Measurements from ENCODE around the gene FRMD8. TPM values are rescaled to one million over a fixed set of nuclear protein-coding genes. Genes with fewer than 3 reads are reported as not detected.

FRMD8 gene
- total and polyA plus RNA-seq, 2 of the 4 experiments (the other 2 are of a cell fraction): 11.3 to 19.8 TPM

DNA sequence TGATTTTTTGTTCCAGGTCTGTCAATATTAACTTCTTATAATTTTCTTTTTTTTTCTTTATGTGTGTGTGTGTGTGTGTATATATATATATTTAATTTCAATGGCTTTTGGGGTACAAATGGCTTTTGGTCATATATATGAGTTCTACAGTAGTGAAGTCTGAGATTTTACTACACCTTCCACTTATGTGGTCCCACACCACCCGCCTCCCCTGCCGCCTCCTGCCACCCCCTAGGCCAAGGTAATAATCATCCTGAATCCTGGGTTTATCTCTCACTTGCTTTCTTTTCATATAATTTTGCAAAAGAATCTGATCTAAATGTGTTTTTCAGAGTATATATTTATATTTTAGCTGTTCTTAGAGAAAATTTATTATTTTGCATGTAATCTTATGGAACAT is 47.2 kb downstream of the FRMD8 start:
- TF ChIP-seq NFE2L2 (IDR thresholded peaks at IDR 0.05; ENCODE audit: low read depth, low read length): no peak
- TF ChIP-seq, protein P1, sequence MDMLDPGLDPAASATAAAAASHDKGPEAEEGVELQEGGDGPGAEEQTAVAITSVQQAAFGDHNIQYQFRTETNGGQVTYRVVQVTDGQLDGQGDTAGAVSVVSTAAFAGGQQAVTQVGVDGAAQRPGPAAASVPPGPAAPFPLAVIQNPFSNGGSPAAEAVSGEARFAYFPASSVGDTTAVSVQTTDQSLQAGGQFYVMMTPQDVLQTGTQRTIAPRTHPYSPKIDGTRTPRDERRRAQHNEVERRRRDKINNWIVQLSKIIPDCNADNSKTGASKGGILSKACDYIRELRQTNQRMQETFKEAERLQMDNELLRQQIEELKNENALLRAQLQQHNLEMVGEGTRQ (IDR thresholded peaks at IDR 0.05; ENCODE audit: low read depth, low read length): no peak
- TF ChIP-seq RAD21 (IDR thresholded peaks at IDR 0.05; ENCODE audit: low read length): no peak
- no peak for TF ChIP-seq RCOR1 (IDR thresholded peaks at IDR 0.05; ENCODE audit: insufficient replicate concordance, low read length)
- no peak for TF ChIP-seq BHLHE40 (IDR thresholded peaks at IDR 0.05; ENCODE audit: low read depth, low read length)
- TF ChIP-seq FOS (IDR thresholded peaks at IDR 0.05; ENCODE audit: low read depth, low read length): no peak
- TF ChIP-seq POLR2A (IDR thresholded peaks at IDR 0.05; ENCODE audit: low read depth, low read length): no peak
- TF ChIP-seq CHD1 (IDR thresholded peaks at IDR 0.05; ENCODE audit: low read depth, low read length): no peak; the same call in 1 of the 2 replicates
- TF ChIP-seq, protein P2, sequence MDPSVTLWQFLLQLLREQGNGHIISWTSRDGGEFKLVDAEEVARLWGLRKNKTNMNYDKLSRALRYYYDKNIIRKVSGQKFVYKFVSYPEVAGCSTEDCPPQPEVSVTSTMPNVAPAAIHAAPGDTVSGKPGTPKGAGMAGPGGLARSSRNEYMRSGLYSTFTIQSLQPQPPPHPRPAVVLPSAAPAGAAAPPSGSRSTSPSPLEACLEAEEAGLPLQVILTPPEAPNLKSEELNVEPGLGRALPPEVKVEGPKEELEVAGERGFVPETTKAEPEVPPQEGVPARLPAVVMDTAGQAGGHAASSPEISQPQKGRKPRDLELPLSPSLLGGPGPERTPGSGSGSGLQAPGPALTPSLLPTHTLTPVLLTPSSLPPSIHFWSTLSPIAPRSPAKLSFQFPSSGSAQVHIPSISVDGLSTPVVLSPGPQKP (IDR thresholded peaks at IDR 0.05; ENCODE audit: borderline replicate concordance, low read depth, low read length): no peak
- TF ChIP-seq MAFK (IDR thresholded peaks at IDR 0.05; ENCODE audit: low read depth, low read length): no peak
- no peak for TF ChIP-seq RFX5 (IDR thresholded peaks at IDR 0.05; ENCODE audit: low read depth, low read length)
- no peak for TF ChIP-seq MAZ (IDR thresholded peaks at IDR 0.05; ENCODE audit: borderline replicate concordance, low read depth, low read length)
- TF ChIP-seq SMC3 (IDR thresholded peaks at IDR 0.05; ENCODE audit: low read depth, low read length): no peak
- TF ChIP-seq, protein P3, sequence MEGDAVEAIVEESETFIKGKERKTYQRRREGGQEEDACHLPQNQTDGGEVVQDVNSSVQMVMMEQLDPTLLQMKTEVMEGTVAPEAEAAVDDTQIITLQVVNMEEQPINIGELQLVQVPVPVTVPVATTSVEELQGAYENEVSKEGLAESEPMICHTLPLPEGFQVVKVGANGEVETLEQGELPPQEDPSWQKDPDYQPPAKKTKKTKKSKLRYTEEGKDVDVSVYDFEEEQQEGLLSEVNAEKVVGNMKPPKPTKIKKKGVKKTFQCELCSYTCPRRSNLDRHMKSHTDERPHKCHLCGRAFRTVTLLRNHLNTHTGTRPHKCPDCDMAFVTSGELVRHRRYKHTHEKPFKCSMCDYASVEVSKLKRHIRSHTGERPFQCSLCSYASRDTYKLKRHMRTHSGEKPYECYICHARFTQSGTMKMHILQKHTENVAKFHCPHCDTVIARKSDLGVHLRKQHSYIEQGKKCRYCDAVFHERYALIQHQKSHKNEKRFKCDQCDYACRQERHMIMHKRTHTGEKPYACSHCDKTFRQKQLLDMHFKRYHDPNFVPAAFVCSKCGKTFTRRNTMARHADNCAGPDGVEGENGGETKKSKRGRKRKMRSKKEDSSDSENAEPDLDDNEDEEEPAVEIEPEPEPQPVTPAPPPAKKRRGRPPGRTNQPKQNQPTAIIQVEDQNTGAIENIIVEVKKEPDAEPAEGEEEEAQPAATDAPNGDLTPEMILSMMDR (conservative IDR thresholded peaks at IDR 0.05; ENCODE audit: low read depth, low read length): no peak
- no peak for TF ChIP-seq MXI1 (IDR thresholded peaks at IDR 0.05; ENCODE audit: borderline replicate concordance, low read depth, low read length)
- no peak for TF ChIP-seq CEBPB (IDR thresholded peaks at IDR 0.05; ENCODE audit: low read depth, low read length)
- no peak overlapping the region for H3K4ac ChIP-seq (ENCODE audit: low read depth, low read length)
- no TSS peak for BruUV-seq (replicated peaks)
- H3K27me3 ChIP-seq (ENCODE audit: control insufficient read depth, insufficient read depth, low read length): no peaks in the 10 kb centered on the region
- peaks cover 96% of the 10 kb centered on the region for H4K20me1 ChIP-seq (ENCODE audit: insufficient read depth, low read length)
- dilution Hi-C loops (cut with HindIII; ENCODE audit: low sequenced_read_pairs, unreplicated experiment): no loop called here
- H3K9me3 ChIP-seq (ENCODE audit: control insufficient read depth, insufficient read depth, low read length): no peaks in the 10 kb centered on the region
- no peak overlapping the region for H2BK15ac ChIP-seq (ENCODE audit: low read depth, low read length)
- ATAC-seq (ENCODE audit: low read depth) (no peak), DNase-seq (peak; percentile 16)
- no peak overlapping the region for H4K91ac ChIP-seq (ENCODE audit: insufficient read depth, low read depth, low read length)
- no peak overlapping the region for H4K5ac ChIP-seq (ENCODE audit: low read depth, low read length)
- in situ Hi-C loops (cut with MboI; ENCODE audit: low sequenced_read_pairs): no loop called here
- no peak overlapping the region for H3K9ac ChIP-seq (ENCODE audit: low read depth, low read length)
- H3K56ac ChIP-seq (ENCODE audit: extremely low read depth, insufficient read depth, low read length): no peak overlapping the region
- no peak overlapping the region for H4K8ac ChIP-seq (ENCODE audit: low read depth in 2 of 2, low read length in 2 of 2)
- no peak overlapping the region for H2AK9ac ChIP-seq (replicated peaks; ENCODE audit: low read depth, low read length, poor library complexity)
- CTCF ChIA-PET: no interaction called here
- H2BK120ac ChIP-seq (ENCODE audit: low read depth, low read length): no peak overlapping the region
- H3K4me3 ChIP-seq (ENCODE audit: insufficient read depth, low read depth, low read length): no peak overlapping the region
- H3K36me3 ChIP-seq (ENCODE audit: control insufficient read depth, insufficient read depth, low read length): peaks cover 42% of the 10 kb centered on the region
- no peak overlapping the region for H2AK5ac ChIP-seq (ENCODE audit: low read depth, low read length)
- peaks cover 8 to 45% of the 10 kb centered on the region in 2 experiments; a peak in 3 of 4 replicates for H3K79me1 ChIP-seq (ENCODE audit: low read depth in 1 of 2, low read length in 2 of 2)
- no peaks in the 10 kb centered on the region; the same call in 1 of the 2 replicates for H3K9me1 ChIP-seq (ENCODE audit: insufficient read depth, low read length)
- WGBS, 2 experiments (ENCODE audit: extremely low coverage in 2 of 2, insufficient read length in 1 of 2): no CpG with 5 or more reads among the region's 2 CpGs
- no peak overlapping the region for H2BK20ac ChIP-seq (ENCODE audit: low read depth, low read length)
- H3K14ac ChIP-seq (replicated peaks; ENCODE audit: low read depth, low read length): no peak overlapping the region
- no peak overlapping the region for H2AFZ ChIP-seq (replicated peaks; ENCODE audit: low read length, poor library complexity)
- intact Hi-C loops (cut with micrococcal nuclease): loop anchor here (5.0 kb wide), 1 partner anchor 79 kb away; no protein-coding TSS in a partner anchor
- no peak overlapping the region for H3K18ac ChIP-seq (ENCODE audit: low read depth, low read length)
- H3K4me2 ChIP-seq (ENCODE audit: low read depth, low read length): no peak overlapping the region
- no peak overlapping the region for H3K27ac ChIP-seq (ENCODE audit: insufficient read depth, low read length)
- H3K23ac ChIP-seq (ENCODE audit: low read depth, low read length): no peak overlapping the region
- POLR2A ChIA-PET (ENCODE audit: unreplicated experiment): interaction anchor here (0.6 to 1.0 kb wide), 2 partner anchors 13 to 75 kb away, joined by 3 to 4 read pairs; no protein-coding TSS in a partner anchor
- no peak overlapping the region for H2BK5ac ChIP-seq (ENCODE audit: low read depth, low read length, poor library complexity, severe bottlenecking)
- peaks cover 2% of the 10 kb centered on the region; the same call in 1 of the 2 replicates for H3K4me1 ChIP-seq (ENCODE audit: control insufficient read depth, insufficient read depth, low read length)

Measured in IMR-90 (cell line).